SK-N-SH (cell line): ENCODE data around the gene BDKRB2.

ENCODE experiments used
- CHD2 ChIP-seq: fragments of 150-350 bp; IDR thresholded peaks from 2 replicates; pipeline ENCODE4 v1.6.1; 2018; ENCODE audit warnings: low read length; ENCODE audit not compliant: partially characterized antibody
- CTCF ChIP-seq: fragments of 200-600 bp; sonication (generic); IDR thresholded peaks from 2 replicates; pipeline ENCODE4 v1.6.1; 2017; ENCODE audit warnings: antibody characterized with exemption, mild to moderate bottlenecking, moderate library complexity
- EP300 ChIP-seq, 2 experiments: IDR thresholded peaks; 2 replicates each; pipeline versions ENCODE4 v1.4.0 to v1.6.1; 2012; ENCODE audit warnings: borderline replicate concordance in 1 of 2, low read depth in 1 of 2, low read length in 1 of 2
- IRF3 ChIP-seq: fragments of 150-350 bp; IDR thresholded peaks from 2 replicates; pipeline ENCODE4 v1.6.1; 2016; ENCODE audit warnings: mild to moderate bottlenecking, low read depth, low read length
- JUND ChIP-seq: IDR thresholded peaks from 2 replicates; pipeline ENCODE4 v1.4.0; 2012
- MAX ChIP-seq: IDR thresholded peaks from 2 replicates; pipeline ENCODE4 v1.4.0; 2012; ENCODE audit warnings: low read depth
- MXI1 ChIP-seq: IDR thresholded peaks from 2 replicates; pipeline ENCODE4 v1.6.1; 2012; ENCODE audit warnings: mild to moderate bottlenecking, low read depth, low read length, improper control_type of control experiment
- NFIC ChIP-seq: IDR thresholded peaks from 2 replicates; pipeline ENCODE4 v1.4.0; 2012; ENCODE audit warnings: borderline replicate concordance
- NRF1 ChIP-seq: IDR thresholded peaks from 2 replicates; pipeline ENCODE4 v1.6.1; 2012; ENCODE audit warnings: low read depth, mild to moderate bottlenecking, low read length
- POLR2AphosphoS5 ChIP-seq: IDR thresholded peaks from 2 replicates; pipeline ENCODE4 v1.6.1; 2012; ENCODE audit warnings: low read depth, low read length
- REST ChIP-seq: IDR thresholded peaks from 2 replicates; pipeline ENCODE4 v1.6.1; 2012; ENCODE audit warnings: mild to moderate bottlenecking, low read depth, low read length, moderate library complexity
- SIN3A ChIP-seq: IDR thresholded peaks from 2 replicates; pipeline ENCODE4 v1.6.1; 2012; ENCODE audit warnings: low read depth, mild to moderate bottlenecking, low read length, moderate library complexity, borderline replicate concordance
- USF2 ChIP-seq: fragments of 150-350 bp; IDR thresholded peaks from 2 replicates; pipeline ENCODE4 v1.6.1; 2017; ENCODE audit warnings: antibody characterized with exemption, low read length, low read depth, borderline replicate concordance
- TF ChIP-seq, protein P1 (sequence below): IDR thresholded peaks from 2 replicates; pipeline ENCODE4 v1.4.0; 2012; ENCODE audit warnings: low read depth, borderline replicate concordance

- no peak for TF ChIP-seq CHD2
- no peak for TF ChIP-seq IRF3
- TF ChIP-seq CTCF = peak; percentile 58
- no peak for TF ChIP-seq MXI1
- TF ChIP-seq NFIC = no peak
- no peak for TF ChIP-seq USF2
- no peak for TF ChIP-seq NRF1
- TF ChIP-seq MAX = no peak
- TF ChIP-seq POLR2AphosphoS5 = no peak
- TF ChIP-seq EP300 (IDR thresholded peaks at IDR 0.05; ENCODE audit: borderline replicate concordance in 1 of 2, low read depth in 1 of 2, low read length in 1 of 2) = no peak
- TF ChIP-seq, protein P1, sequence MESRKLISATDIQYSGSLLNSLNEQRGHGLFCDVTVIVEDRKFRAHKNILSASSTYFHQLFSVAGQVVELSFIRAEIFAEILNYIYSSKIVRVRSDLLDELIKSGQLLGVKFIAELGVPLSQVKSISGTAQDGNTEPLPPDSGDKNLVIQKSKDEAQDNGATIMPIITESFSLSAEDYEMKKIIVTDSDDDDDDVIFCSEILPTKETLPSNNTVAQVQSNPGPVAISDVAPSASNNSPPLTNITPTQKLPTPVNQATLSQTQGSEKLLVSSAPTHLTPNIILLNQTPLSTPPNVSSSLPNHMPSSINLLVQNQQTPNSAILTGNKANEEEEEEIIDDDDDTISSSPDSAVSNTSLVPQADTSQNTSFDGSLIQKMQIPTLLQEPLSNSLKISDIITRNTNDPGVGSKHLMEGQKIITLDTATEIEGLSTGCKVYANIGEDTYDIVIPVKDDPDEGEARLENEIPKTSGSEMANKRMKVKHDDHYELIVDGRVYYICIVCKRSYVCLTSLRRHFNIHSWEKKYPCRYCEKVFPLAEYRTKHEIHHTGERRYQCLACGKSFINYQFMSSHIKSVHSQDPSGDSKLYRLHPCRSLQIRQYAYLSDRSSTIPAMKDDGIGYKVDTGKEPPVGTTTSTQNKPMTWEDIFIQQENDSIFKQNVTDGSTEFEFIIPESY = no peak
- TF ChIP-seq JUND = no peak
- TF ChIP-seq SIN3A = no peak
- TF ChIP-seq REST = no peak
Observed at GRCh38 chr14:96264853-96265252, 60.2 kb downstream of the BDKRB2 start.
